DND-41 (cell line): ENCODE results near the gene TM4SF4.
A peak's percentile ranks its signal among the peaks of the same experiment; 100 is the strongest.

Experiments used
- ATAC-seq: fragments of 200-7000 bp; cut with Tn5 transposase; 3 replicates; pipeline ENCODE4 v1.9.1; 2021; ENCODE audit warnings: low read depth; ENCODE audit not compliant: insufficient read depth
- DNase-seq: peaks from one replicate; pipeline ENCODE4 v3.0.0-alpha.2; 2020
- H2AFZ ChIP-seq: 2 replicates; pipeline ENCODE4 v1.6.0; 2012; ENCODE audit warnings: low read depth, low read length
- H3K27ac ChIP-seq: 2 replicates; pipeline ENCODE4 v1.5.1; 2012; ENCODE audit warnings: low read length, inconsistent platforms
- H3K27me3 ChIP-seq: fragments of 200-600 bp; sonication (generic); 2 replicates; pipeline ENCODE4 v1.6.0; 2012; ENCODE audit warnings: low read length, mild to moderate bottlenecking, inconsistent platforms; ENCODE audit not compliant: insufficient read depth, poor library complexity
- H3K36me3 ChIP-seq: 2 replicates; pipeline ENCODE4 v1.5.1; 2012; ENCODE audit warnings: low read length, inconsistent platforms; ENCODE audit not compliant: insufficient read depth
- H3K4me1 ChIP-seq: 2 replicates; pipeline ENCODE4 v1.5.1; 2012; ENCODE audit warnings: mild to moderate bottlenecking, low read length; ENCODE audit not compliant: insufficient read depth
- H3K4me2 ChIP-seq: 2 replicates; pipeline ENCODE4 v1.6.0; 2012; ENCODE audit warnings: mild to moderate bottlenecking, moderate library complexity, low read length, inconsistent platforms; ENCODE audit not compliant: insufficient read depth
- H3K4me3 ChIP-seq, 2 experiments: fragments of 200-600 bp in 1 of 2; shearing (Covaris generic) in 1 of 2; 2 replicates each; pipeline ENCODE4 v1.5.1; 2012 to 2016; ENCODE audit warnings: inconsistent platforms in 2 of 2, low read length in 2 of 2, mild to moderate bottlenecking in 2 of 2, low read depth in 1 of 2, moderate library complexity in 1 of 2
- H3K79me2 ChIP-seq: 2 replicates; pipeline ENCODE4 v1.6.0; 2012; ENCODE audit warnings: low read length, inconsistent platforms; ENCODE audit not compliant: insufficient read depth
- H3K9ac ChIP-seq: 2 replicates; pipeline ENCODE4 v1.6.0; 2012; ENCODE audit warnings: low read depth, mild to moderate bottlenecking, inconsistent platforms, low read length, moderate library complexity
- H3K9me3 ChIP-seq: 2 replicates; pipeline ENCODE4 v1.5.1; 2012; ENCODE audit warnings: low read length, moderate library complexity, mild to moderate bottlenecking, inconsistent platforms; ENCODE audit not compliant: insufficient read depth, severe bottlenecking
- H4K20me1 ChIP-seq: 2 replicates; pipeline ENCODE4 v1.6.0; 2012; ENCODE audit warnings: low read length; ENCODE audit not compliant: insufficient read depth
- EZH2 ChIP-seq: IDR thresholded peaks from 3 replicates; pipeline ENCODE4 v1.6.1; 2012; ENCODE audit warnings: borderline replicate concordance, low read depth, mild to moderate bottlenecking, moderate library complexity, low read length, inconsistent platforms; ENCODE audit not compliant: severe bottlenecking
- TF ChIP-seq, protein P1 (sequence below): IDR thresholded peaks from 2 replicates; pipeline ENCODE4 v1.5.1; 2012; ENCODE audit warnings: borderline replicate concordance, low read length, moderate library complexity, mild to moderate bottlenecking; ENCODE audit not compliant: poor library complexity, severe bottlenecking; ENCODE audit errors: extremely low read depth

Gene TM4SF4

GRCh38 chr3:149480326-149481017 is 6.0 kb downstream of the TM4SF4 start:
- Histone ChIP-seq H3K4me1 (no peaks in the 10 kb centered on the region), H3K9me3 (no peaks in the 10 kb centered on the region), H3K9ac (no peak overlapping the region), H3K79me2 (no peaks in the 10 kb centered on the region), H3K4me2 (no peak overlapping the region), H3K27me3 (peaks cover 3% of the 10 kb centered on the region), H3K36me3 (no peaks in the 10 kb centered on the region), H2AFZ (no peak overlapping the region), H3K4me3 (no peak overlapping the region), H3K27ac (no peak overlapping the region), H4K20me1 (no peaks in the 10 kb centered on the region)
- peak; percentile 64; the same call in 2 of the 3 replicates for ATAC-seq
- TF ChIP-seq, protein P1, sequence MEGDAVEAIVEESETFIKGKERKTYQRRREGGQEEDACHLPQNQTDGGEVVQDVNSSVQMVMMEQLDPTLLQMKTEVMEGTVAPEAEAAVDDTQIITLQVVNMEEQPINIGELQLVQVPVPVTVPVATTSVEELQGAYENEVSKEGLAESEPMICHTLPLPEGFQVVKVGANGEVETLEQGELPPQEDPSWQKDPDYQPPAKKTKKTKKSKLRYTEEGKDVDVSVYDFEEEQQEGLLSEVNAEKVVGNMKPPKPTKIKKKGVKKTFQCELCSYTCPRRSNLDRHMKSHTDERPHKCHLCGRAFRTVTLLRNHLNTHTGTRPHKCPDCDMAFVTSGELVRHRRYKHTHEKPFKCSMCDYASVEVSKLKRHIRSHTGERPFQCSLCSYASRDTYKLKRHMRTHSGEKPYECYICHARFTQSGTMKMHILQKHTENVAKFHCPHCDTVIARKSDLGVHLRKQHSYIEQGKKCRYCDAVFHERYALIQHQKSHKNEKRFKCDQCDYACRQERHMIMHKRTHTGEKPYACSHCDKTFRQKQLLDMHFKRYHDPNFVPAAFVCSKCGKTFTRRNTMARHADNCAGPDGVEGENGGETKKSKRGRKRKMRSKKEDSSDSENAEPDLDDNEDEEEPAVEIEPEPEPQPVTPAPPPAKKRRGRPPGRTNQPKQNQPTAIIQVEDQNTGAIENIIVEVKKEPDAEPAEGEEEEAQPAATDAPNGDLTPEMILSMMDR = peak; percentile 64
- TF ChIP-seq EZH2 = no peak
- DNase-seq = peak; percentile 40

DNA sequence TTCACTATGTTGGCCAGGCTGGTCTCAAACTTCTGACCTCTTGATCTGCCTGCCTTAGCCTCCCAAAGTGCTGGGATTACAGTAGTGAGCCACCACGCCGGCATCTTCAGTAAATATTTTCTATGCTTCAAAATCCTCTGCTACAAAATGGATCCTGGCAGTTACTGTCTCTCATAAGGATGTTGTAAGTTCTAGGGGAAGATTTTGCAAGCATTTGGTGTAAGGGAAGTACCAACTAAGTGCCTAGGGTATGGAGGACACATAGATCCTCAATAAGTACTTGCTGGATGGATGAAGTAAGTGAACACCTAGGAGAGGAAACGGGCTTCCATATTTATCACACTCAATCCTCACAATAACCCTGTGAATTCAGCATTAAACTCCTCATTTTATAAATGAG is 6.6 kb downstream of the TM4SF4 start:
- ATAC-seq (no peak), DNase-seq (no peak)
- Histone ChIP-seq H2AFZ (no peak overlapping the region), H3K9ac (no peak overlapping the region), H3K4me2 (no peak overlapping the region), H3K27ac (no peak overlapping the region), H3K4me1 (no peaks in the 10 kb centered on the region), H4K20me1 (no peaks in the 10 kb centered on the region), H3K4me3 (no peak overlapping the region), H3K36me3 (no peaks in the 10 kb centered on the region), H3K9me3 (no peaks in the 10 kb centered on the region), H3K27me3 (peaks cover 3% of the 10 kb centered on the region), H3K79me2 (no peaks in the 10 kb centered on the region)
- TF ChIP-seq EZH2 = no peak
- TF ChIP-seq, protein P1 = no peak

DNA sequence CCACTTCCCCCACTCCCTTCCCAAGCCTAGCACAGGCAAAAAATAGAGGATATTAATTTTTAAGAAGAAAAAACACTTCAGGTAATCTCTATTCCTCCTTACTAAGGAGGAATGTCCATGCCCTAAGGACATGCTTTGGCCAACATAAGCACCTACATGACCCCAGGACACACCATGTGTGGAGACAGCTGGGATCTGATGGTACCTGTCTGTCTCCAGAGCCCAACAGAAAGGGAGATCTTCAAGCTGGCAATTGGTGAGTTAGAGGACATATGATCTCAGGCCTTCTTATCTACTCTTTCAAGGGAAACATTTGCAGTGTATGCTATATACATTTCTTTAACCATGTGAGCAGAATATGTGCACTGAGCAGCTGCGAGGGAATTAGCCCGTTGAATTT is 7.0 kb downstream of the TM4SF4 start:
- H3K9ac ChIP-seq = no peak overlapping the region
- H3K9me3 ChIP-seq = no peaks in the 10 kb centered on the region
- TF ChIP-seq, protein P1 = no peak
- TF ChIP-seq EZH2 = no peak
- DNase-seq = no peak
- no peaks in the 10 kb centered on the region for H3K4me1 ChIP-seq
- H4K20me1 ChIP-seq = no peaks in the 10 kb centered on the region
- H3K79me2 ChIP-seq = no peaks in the 10 kb centered on the region
- ATAC-seq = no peak
- H3K27me3 ChIP-seq = peaks cover 3% of the 10 kb centered on the region
- H3K36me3 ChIP-seq = no peaks in the 10 kb centered on the region
- no peak overlapping the region for H3K4me2 ChIP-seq
- no peak overlapping the region for H3K4me3 ChIP-seq
- H2AFZ ChIP-seq = no peak overlapping the region
- H3K27ac ChIP-seq = no peak overlapping the region

DNA sequence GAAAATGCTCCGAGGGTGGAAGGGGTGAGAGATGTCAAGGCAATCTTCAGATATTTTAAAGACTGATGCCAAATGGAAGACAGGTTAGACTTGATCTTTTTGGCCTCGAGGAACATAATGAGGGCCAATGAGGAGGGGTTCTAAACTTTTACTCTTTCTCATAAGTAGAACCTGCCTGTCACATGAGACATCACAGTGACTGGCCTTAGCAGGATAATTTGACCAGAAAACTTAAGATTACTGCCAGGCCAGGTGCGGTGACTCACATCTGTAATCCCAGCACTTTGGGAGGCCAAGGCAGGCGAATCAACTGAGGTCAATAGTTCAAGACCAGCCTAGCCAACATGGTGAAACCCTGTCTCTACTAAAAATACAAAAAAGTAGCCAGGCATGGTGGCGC is 12.2 kb downstream of the TM4SF4 start:
- TF ChIP-seq EZH2 = no peak
- TF ChIP-seq, protein P1 = no peak
- no peak for DNase-seq

More for the DNA sequence above, 12.2 kb downstream of the TM4SF4 start:
- H3K9me3 ChIP-seq = no peaks in the 10 kb centered on the region
- H4K20me1 ChIP-seq = no peaks in the 10 kb centered on the region
- no peaks in the 10 kb centered on the region for H3K4me1 ChIP-seq
- ATAC-seq = no peak
- H3K27ac ChIP-seq = no peak overlapping the region
- H3K36me3 ChIP-seq = no peaks in the 10 kb centered on the region
- peaks cover 3% of the 10 kb centered on the region for H3K27me3 ChIP-seq
- H3K4me3 ChIP-seq = no peak overlapping the region
- no peak overlapping the region for H3K9ac ChIP-seq
- no peak overlapping the region for H3K4me2 ChIP-seq
- H2AFZ ChIP-seq = no peak overlapping the region
- no peaks in the 10 kb centered on the region for H3K79me2 ChIP-seq
